HEK293 (cell line): ENCODE data around the gene AGBL2.

Source experiments
- CTCF ChIA-PET: fragments of 350-600 bp; formaldehyde crosslinking; extraction: SDS; loops from one replicate; lab custom pipeline; 2021; ENCODE audit warnings: antibody characterized with exemption; lab: Yijun Ruan, JAX
- POLR2A ChIA-PET: fragments of 300-600 bp; formaldehyde crosslinking; extraction: SDS; loops from one replicate; lab custom pipeline; 2020; ENCODE audit warnings: antibody characterized with exemption, inconsistent platforms; lab: Yijun Ruan, JAX
- H3K27ac ChIP-seq: fragments of 200-500 bp; sonication (Bioruptor generic); 2 replicates; pipeline ENCODE4 v1.5.1; 2014; ENCODE audit warnings: low read depth, low read length, control low read depth, inconsistent platforms; ENCODE audit errors: extremely low read depth
- H3K36me3 ChIP-seq, 2 experiments: fragments of 200-500 bp in 1 of 2; sonication (Bioruptor generic) in 1 of 2; 1 replicate in 1 of 2; 2 replicates in 1 of 2; pipeline ENCODE4 v1.5.1; 2014 to 2017; ENCODE audit warnings: inconsistent platforms in 2 of 2, low read length in 2 of 2; ENCODE audit not compliant: control insufficient read depth in 2 of 2, insufficient read depth in 1 of 2
- H3K4me1 ChIP-seq: fragments of 200-500 bp; sonication (Bioruptor generic); 2 replicates; pipeline ENCODE4 v1.5.1; 2014; ENCODE audit warnings: mild to moderate bottlenecking, low read length, inconsistent platforms; ENCODE audit not compliant: control insufficient read depth, insufficient read depth
- H3K4me3 ChIP-seq: 2 replicates; pipeline ENCODE4 v1.5.1; 2011; ENCODE audit warnings: low read depth, mild to moderate bottlenecking, control low read depth, low read length, moderate library complexity
- H3K9me3 ChIP-seq: fragments of 200-500 bp; sonication (Bioruptor generic); 2 replicates; pipeline ENCODE4 v1.5.1; 2014; ENCODE audit warnings: low read depth, low read length, inconsistent platforms; ENCODE audit not compliant: control insufficient read depth, insufficient read depth
- BCL11A ChIP-seq: fragments of 450-650 bp; formaldehyde crosslinking; IDR thresholded peaks from 2 replicates; pipeline ENCODE4 v1.5.1; 2016; ENCODE audit warnings: low read depth, missing biosample characterization, missing genetic modification characterization
- KLF7 ChIP-seq: fragments of 450-650 bp; formaldehyde crosslinking; IDR thresholded peaks from 2 replicates; pipeline ENCODE4 v1.5.1; 2016; ENCODE audit warnings: missing biosample characterization, missing genetic modification characterization, borderline replicate concordance
- OVOL3 ChIP-seq: fragments of 450-650 bp; formaldehyde crosslinking; IDR thresholded peaks from 2 replicates; pipeline ENCODE4 v1.5.1; 2016; ENCODE audit warnings: missing biosample characterization, missing genetic modification characterization
- SCRT2 ChIP-seq: fragments of 450-650 bp; formaldehyde crosslinking; IDR thresholded peaks from 2 replicates; pipeline ENCODE4 v1.5.1; 2016; ENCODE audit warnings: missing biosample characterization, missing genetic modification characterization
- TCF7L2 ChIP-seq: IDR thresholded peaks from 2 replicates; pipeline ENCODE4 v1.6.1; 2011; ENCODE audit warnings: low read depth, mild to moderate bottlenecking, inconsistent platforms, low read length, moderate library complexity, borderline replicate concordance
- ZNF174 ChIP-seq: fragments of 450-650 bp; formaldehyde crosslinking; IDR thresholded peaks from 2 replicates; pipeline ENCODE4 v1.5.0; 2017; ENCODE audit warnings: missing biosample characterization, mild to moderate bottlenecking, missing genetic modification characterization
- ZNF184 ChIP-seq: fragments of 450-650 bp; IDR thresholded peaks from 2 replicates; pipeline ENCODE4 v1.5.1; 2018; ENCODE audit warnings: missing biosample characterization, mild to moderate bottlenecking, missing genetic modification characterization
- ZNF311 ChIP-seq: fragments of 450-650 bp; formaldehyde crosslinking; IDR thresholded peaks from 2 replicates; pipeline ENCODE4 v1.5.1; 2017; ENCODE audit warnings: missing biosample characterization, missing genetic modification characterization, borderline replicate concordance
- ZNF324 ChIP-seq: fragments of 450-650 bp; formaldehyde crosslinking; IDR thresholded peaks from 2 replicates; pipeline ENCODE4 v1.5.1; 2016; ENCODE audit warnings: missing biosample characterization, missing genetic modification characterization
- ZNF37A ChIP-seq: fragments of 450-650 bp; IDR thresholded peaks from 2 replicates; pipeline ENCODE4 v1.5.1; 2018; ENCODE audit warnings: missing biosample characterization, missing genetic modification characterization
- ZNF423 ChIP-seq: fragments of 450-650 bp; formaldehyde crosslinking; IDR thresholded peaks from 2 replicates; pipeline ENCODE4 v1.5.1; 2016; ENCODE audit warnings: missing biosample characterization, missing genetic modification characterization
- ZNF610 ChIP-seq: fragments of 450-650 bp; formaldehyde crosslinking; IDR thresholded peaks from 2 replicates; pipeline ENCODE4 v1.5.1; 2016; ENCODE audit warnings: missing biosample characterization, missing genetic modification characterization, borderline replicate concordance
- ZNF654 ChIP-seq: fragments of 450-650 bp; formaldehyde crosslinking; IDR thresholded peaks from 2 replicates; pipeline ENCODE4 v1.5.1; 2016; ENCODE audit warnings: low read depth, missing biosample characterization, missing genetic modification characterization
- ZNF658 ChIP-seq: fragments of 450-650 bp; formaldehyde crosslinking; IDR thresholded peaks from 2 replicates; pipeline ENCODE4; 2016; ENCODE audit warnings: missing biosample characterization, missing genetic modification characterization
- ZNF843 ChIP-seq: fragments of 450-650 bp; formaldehyde crosslinking; IDR thresholded peaks from 2 replicates; pipeline ENCODE4 v1.5.1; 2016; ENCODE audit warnings: missing biosample characterization, missing genetic modification characterization
- ZSCAN30 ChIP-seq: fragments of 450-650 bp; IDR thresholded peaks from 2 replicates; pipeline ENCODE4 v1.5.1; 2018; ENCODE audit warnings: missing biosample characterization, mild to moderate bottlenecking, missing genetic modification characterization, moderate library complexity
- TF ChIP-seq, protein P1 (sequence below): fragments of 450-650 bp; formaldehyde crosslinking; IDR thresholded peaks from 2 replicates; pipeline ENCODE4 v1.5.0; 2017; ENCODE audit warnings: missing biosample characterization, missing genetic modification characterization, borderline replicate concordance
- TF ChIP-seq, protein P2 (sequence below): fragments of 450-650 bp; formaldehyde crosslinking; IDR thresholded peaks from 2 replicates; pipeline ENCODE4 v1.5.1; 2016; ENCODE audit warnings: missing biosample characterization, missing genetic modification characterization
- TF ChIP-seq, protein P3 (sequence below): fragments of 450-650 bp; formaldehyde crosslinking; IDR thresholded peaks from 2 replicates; pipeline ENCODE4 v1.5.1; 2016; ENCODE audit warnings: missing biosample characterization, missing genetic modification characterization, borderline replicate concordance

Gene AGBL2

DNA sequence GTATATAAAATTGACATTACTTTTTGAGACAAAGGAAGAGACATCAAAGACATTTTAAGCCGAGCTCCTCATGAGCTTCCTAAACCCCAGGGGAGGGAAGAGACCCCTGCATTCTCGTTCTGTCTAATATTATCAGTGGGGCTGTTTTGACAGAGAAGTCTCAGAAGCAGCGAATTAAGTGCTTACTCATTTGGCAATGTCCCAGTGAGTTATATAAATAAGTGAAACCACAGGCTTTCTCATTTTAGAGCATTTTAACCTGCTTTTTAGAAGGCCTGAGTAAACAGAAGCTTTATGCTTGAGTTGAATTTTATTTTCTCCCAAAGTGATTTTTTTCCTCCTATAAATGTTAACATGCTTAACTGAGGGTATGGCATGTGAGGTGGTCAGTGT, 97.8 kb downstream of the AGBL2 start (continued):
- TF ChIP-seq, protein P1, sequence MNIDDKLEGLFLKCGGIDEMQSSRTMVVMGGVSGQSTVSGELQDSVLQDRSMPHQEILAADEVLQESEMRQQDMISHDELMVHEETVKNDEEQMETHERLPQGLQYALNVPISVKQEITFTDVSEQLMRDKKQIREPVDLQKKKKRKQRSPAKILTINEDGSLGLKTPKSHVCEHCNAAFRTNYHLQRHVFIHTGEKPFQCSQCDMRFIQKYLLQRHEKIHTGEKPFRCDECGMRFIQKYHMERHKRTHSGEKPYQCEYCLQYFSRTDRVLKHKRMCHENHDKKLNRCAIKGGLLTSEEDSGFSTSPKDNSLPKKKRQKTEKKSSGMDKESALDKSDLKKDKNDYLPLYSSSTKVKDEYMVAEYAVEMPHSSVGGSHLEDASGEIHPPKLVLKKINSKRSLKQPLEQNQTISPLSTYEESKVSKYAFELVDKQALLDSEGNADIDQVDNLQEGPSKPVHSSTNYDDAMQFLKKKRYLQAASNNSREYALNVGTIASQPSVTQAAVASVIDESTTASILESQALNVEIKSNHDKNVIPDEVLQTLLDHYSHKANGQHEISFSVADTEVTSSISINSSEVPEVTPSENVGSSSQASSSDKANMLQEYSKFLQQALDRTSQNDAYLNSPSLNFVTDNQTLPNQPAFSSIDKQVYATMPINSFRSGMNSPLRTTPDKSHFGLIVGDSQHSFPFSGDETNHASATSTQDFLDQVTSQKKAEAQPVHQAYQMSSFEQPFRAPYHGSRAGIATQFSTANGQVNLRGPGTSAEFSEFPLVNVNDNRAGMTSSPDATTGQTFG (tag by site-specific recombination): no peak
- TF ChIP-seq, all 188 proteins: peak for 0

DNA sequence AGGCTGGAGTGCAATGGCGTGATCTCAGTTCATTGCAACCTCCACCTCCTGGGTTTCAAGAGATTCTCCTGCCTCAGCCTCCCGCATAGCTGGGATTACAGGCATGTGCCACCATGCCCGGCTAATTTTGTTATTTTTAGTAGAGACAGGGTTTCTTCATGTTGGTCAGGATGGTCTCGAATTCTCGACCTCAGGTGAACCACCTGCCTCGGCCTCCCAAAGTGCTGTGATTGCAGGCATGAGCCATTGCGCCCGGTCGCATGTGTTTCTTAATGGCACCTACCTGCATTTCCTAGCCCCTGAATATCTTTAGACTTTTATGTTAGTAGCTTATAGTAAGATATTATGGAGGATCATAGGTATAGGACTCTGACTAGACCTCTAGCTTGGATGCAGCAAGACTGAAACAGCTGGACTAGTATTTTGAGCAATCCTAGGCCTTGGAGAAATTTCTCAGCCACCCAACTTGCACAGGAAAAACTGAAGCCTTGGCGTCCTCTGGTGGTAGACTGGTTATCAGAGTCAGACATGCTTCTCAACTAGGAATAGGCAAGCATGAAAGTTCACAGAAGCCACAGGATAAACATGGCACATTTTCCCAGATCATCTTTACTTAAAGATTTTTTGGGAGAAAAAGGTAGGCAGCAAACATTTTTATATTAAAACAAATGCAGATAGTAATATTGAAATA, 98.3 kb downstream of the AGBL2 start:
- Histone ChIP-seq H3K9me3 (no peaks in the 10 kb centered on the region), H3K36me3 (peaks cover 6 to 52% of the 10 kb centered on the region in 2 experiments), H3K4me1 (no peaks in the 10 kb centered on the region), H3K4me3 (no peak overlapping the region), H3K27ac (no peak overlapping the region)
- 0 out of 2 replicates have a peak, but pooled peaks have one; percentile 19 for TF ChIP-seq ZSCAN30 (tag by site-specific recombination)
- TF ChIP-seq, protein P2, sequence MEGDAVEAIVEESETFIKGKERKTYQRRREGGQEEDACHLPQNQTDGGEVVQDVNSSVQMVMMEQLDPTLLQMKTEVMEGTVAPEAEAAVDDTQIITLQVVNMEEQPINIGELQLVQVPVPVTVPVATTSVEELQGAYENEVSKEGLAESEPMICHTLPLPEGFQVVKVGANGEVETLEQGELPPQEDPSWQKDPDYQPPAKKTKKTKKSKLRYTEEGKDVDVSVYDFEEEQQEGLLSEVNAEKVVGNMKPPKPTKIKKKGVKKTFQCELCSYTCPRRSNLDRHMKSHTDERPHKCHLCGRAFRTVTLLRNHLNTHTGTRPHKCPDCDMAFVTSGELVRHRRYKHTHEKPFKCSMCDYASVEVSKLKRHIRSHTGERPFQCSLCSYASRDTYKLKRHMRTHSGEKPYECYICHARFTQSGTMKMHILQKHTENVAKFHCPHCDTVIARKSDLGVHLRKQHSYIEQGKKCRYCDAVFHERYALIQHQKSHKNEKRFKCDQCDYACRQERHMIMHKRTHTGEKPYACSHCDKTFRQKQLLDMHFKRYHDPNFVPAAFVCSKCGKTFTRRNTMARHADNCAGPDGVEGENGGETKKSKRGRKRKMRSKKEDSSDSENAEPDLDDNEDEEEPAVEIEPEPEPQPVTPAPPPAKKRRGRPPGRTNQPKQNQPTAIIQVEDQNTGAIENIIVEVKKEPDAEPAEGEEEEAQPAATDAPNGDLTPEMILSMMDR (tag by site-specific recombination): peak; percentile 62; the same call in 1 of the 2 replicates
- no peak for TF ChIP-seq ZNF174 (tag by site-specific recombination)
- TF ChIP-seq ZNF311 (tag by site-specific recombination): no peak
- peak; percentile 73 for TF ChIP-seq ZNF654 (tag by site-specific recombination)
- no peak for TF ChIP-seq KLF7 (tag by site-specific recombination)
- TF ChIP-seq ZNF658: no peak
- no peak for TF ChIP-seq SCRT2
- ChIA-PET POLR2A (no interaction called here), CTCF (interaction anchor here (0.6 to 2.5 kb wide), 10 partner anchors 9 to 357 kb away, joined by 3 to 18 read pairs (median 5); partner anchors contain the start of gene C1QTNF4)

DNA sequence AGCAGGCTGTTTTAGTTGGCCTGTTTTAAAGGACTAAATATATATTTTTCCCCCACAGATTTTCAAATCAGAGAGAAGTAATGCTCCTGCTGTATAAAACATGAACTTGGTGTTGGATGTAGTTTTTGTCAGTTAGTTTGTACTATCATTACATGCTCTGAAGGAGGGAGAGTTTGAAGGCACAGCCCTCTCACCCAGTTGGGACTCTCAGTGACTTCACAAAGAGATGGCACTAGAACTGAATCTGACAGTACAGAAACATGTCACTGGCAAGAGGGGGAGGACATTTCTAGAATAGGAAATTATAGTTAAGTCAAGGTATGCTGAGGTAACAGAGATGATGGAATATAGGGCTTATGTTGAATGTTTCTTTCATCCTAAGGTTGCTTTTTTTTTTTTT, 99.9 kb downstream of the AGBL2 start:
- Histone ChIP-seq H3K9me3 (no peaks in the 10 kb centered on the region), H3K4me1 (no peaks in the 10 kb centered on the region), H3K36me3 (peaks cover under 1 to 48% of the 10 kb centered on the region in 2 experiments), H3K27ac (no peak overlapping the region), H3K4me3 (no peak overlapping the region)
- no peak for TF ChIP-seq ZNF37A (tag by site-specific recombination)
- TF ChIP-seq BCL11A (tag by site-specific recombination): no peak
- TF ChIP-seq ZNF843: no peak
- ChIA-PET CTCF (interaction anchor here (0.7 to 2.5 kb wide), 2 partner anchors 239 to 241 kb away, joined by 3 to 18 read pairs; no protein-coding TSS in a partner anchor), POLR2A (interaction anchor here (0.8 kb wide), 1 partner anchor 73 kb away, joined by 4 read pairs; no protein-coding TSS in a partner anchor)

DNA sequence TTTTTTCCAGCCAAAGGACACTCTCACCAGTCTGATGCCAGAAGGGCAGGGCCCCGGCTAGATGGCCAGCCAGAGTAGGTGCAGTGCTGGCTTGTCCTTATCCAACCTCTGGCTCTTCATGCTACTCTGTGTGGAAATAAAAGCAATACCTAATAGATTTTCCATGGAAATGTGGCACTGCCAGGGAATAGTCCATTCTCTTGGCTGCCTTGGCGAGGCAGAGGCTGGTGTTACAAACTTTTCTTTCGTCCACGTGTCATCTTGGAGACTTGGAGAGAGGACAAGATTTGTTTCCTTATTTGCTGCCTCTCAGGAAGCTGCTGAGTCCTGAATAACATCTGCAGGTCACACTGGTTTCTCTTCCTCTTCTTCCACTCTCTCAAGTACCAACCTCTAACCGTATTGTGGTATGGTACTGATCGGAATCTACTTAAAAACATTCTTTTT, 103.8 kb downstream of the AGBL2 start:
- H3K4me3 ChIP-seq: no peak overlapping the region
- H3K36me3 ChIP-seq: peaks cover 0 to 18% of the 10 kb centered on the region in 2 experiments; a peak in 2 of 3 replicates
- H3K4me1 ChIP-seq: no peaks in the 10 kb centered on the region
- no peaks in the 10 kb centered on the region for H3K9me3 ChIP-seq
- H3K27ac ChIP-seq: no peak overlapping the region
- POLR2A ChIA-PET: no interaction called here
- CTCF ChIA-PET: no interaction called here
- TF ChIP-seq ZNF610 (tag by site-specific recombination): no peak
- TF ChIP-seq TCF7L2: no peak
- TF ChIP-seq ZNF423 (tag by site-specific recombination): no peak
- TF ChIP-seq, protein P3, sequence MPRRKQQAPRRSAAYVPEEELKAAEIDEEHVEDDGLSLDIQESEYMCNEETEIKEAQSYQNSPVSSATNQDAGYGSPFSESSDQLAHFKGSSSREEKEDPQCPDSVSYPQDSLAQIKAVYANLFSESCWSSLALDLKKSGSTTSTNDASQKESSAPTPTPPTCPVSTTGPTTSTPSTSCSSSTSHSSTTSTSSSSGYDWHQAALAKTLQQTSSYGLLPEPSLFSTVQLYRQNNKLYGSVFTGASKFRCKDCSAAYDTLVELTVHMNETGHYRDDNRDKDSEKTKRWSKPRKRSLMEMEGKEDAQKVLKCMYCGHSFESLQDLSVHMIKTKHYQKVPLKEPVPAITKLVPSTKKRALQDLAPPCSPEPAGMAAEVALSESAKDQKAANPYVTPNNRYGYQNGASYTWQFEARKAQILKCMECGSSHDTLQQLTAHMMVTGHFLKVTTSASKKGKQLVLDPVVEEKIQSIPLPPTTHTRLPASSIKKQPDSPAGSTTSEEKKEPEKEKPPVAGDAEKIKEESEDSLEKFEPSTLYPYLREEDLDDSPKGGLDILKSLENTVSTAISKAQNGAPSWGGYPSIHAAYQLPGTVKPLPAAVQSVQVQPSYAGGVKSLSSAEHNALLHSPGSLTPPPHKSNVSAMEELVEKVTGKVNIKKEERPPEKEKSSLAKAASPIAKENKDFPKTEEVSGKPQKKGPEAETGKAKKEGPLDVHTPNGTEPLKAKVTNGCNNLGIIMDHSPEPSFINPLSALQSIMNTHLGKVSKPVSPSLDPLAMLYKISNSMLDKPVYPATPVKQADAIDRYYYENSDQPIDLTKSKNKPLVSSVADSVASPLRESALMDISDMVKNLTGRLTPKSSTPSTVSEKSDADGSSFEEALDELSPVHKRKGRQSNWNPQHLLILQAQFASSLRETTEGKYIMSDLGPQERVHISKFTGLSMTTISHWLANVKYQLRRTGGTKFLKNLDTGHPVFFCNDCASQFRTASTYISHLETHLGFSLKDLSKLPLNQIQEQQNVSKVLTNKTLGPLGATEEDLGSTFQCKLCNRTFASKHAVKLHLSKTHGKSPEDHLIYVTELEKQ (tag by site-specific recombination): no peak
- TF ChIP-seq ZNF184 (tag by site-specific recombination): no peak
- no peak for TF ChIP-seq ZNF324 (tag by site-specific recombination)
- no peak for TF ChIP-seq OVOL3
- TF ChIP-seq ZNF658: no peak
